Measurements from ENCODE around the gene PSMC5.

DNA sequence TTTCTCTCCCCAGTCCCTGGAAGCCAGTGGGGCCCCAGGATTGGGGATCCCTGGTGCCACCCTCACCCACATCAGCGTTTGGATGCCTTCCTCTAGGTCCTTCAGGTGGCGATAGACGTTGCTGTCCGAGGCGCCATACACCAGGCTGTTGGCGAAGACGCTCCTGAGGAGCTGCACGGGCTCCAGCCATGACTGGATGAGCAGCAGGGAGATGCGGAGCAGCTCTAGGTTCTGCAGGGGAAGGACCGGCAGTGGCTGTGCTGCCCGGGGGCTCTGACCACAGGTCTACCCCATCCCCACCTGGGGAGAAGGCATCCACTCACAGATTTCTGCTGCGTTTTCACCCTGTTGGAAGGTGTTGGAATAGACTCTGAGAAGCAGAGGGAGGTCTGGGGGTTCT is 53.5 kb downstream of the PSMC5 start:
- TF ChIP-seq, protein P1, sequence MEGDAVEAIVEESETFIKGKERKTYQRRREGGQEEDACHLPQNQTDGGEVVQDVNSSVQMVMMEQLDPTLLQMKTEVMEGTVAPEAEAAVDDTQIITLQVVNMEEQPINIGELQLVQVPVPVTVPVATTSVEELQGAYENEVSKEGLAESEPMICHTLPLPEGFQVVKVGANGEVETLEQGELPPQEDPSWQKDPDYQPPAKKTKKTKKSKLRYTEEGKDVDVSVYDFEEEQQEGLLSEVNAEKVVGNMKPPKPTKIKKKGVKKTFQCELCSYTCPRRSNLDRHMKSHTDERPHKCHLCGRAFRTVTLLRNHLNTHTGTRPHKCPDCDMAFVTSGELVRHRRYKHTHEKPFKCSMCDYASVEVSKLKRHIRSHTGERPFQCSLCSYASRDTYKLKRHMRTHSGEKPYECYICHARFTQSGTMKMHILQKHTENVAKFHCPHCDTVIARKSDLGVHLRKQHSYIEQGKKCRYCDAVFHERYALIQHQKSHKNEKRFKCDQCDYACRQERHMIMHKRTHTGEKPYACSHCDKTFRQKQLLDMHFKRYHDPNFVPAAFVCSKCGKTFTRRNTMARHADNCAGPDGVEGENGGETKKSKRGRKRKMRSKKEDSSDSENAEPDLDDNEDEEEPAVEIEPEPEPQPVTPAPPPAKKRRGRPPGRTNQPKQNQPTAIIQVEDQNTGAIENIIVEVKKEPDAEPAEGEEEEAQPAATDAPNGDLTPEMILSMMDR (IDR thresholded peaks at IDR 0.05), result no peak
- no peak for TF ChIP-seq POLR2A (IDR thresholded peaks at IDR 0.05)

Measured in lower leg skin (tissue), 3 donors.